Mucosa of descending colon (tissue), 3 donors: Measurements from ENCODE around the gene ZNF385A. TPM values are rescaled to one million over a fixed set of nuclear protein-coding genes. Genes with fewer than 3 reads are reported as not detected.

Experiments used
- ATAC-seq: fragments of 200-7000 bp; cut with Tn5 transposase; one replicate; pipeline ENCODE4 v1.9.1; 2020; ENCODE audit warnings: mild to moderate bottlenecking, moderate library complexity
- DNase-seq, 3 donors: peaks; one replicate each; pipeline ENCODE4 v3.0.0-alpha.2; 2020
- H3K36me3 ChIP-seq: fragments of 200-600 bp; one replicate; pipeline ENCODE4 v1.8.0; 2021; ENCODE audit warnings: low read depth, mild to moderate bottlenecking
- H3K4me1 ChIP-seq: fragments of 200-600 bp; one replicate; pipeline ENCODE4 v1.8.0; 2021; ENCODE audit warnings: low read depth, mild to moderate bottlenecking
- H3K4me3 ChIP-seq: fragments of 200-600 bp; one replicate; pipeline ENCODE4 v1.8.0; 2021; ENCODE audit warnings: mild to moderate bottlenecking
- H3K9me3 ChIP-seq: fragments of 200-600 bp; one replicate; pipeline ENCODE4 v1.8.0; 2021; ENCODE audit warnings: mild to moderate bottlenecking
- CTCF ChIP-seq: fragments of 200-600 bp; IDR thresholded peaks from one replicate; pipeline ENCODE4 v1.8.0; 2022; ENCODE audit warnings: antibody characterized with exemption, mild to moderate bottlenecking
- intact Hi-C, 2 donors: fragments of 100-400 bp; cut with DNase I in 1 of 2; cut with micrococcal nuclease in 1 of 2; formaldehyde crosslinking; loops; one replicate each; pipeline versions ENCODE4 v1.11.0 to v1.11.1; 2022; cut with DNase I, micrococcal nuclease
- total RNA-seq, 3 donors: library from RNA; stranded (reverse); fragmentation: NEBNext Ultra II Directional in 2 of 3; extraction: Animal tissue kit (Norgen Biotek cat#: 25700) in 2 of 3; gene quantifications; one replicate each; pipeline versions ENCODE4 v1.2.1 to v1.2.4, GENCODE V29; 2021 to 2023
- donor health status: DM: no; HTN: no; CAD: no; lungs with moderate emphysema.
- donor health status: DM: no; HTN: no; CAD: no.
- donor health status: DM: no; HTN: yes; CAD: no.

Gene ZNF385A
- total RNA-seq, 3 donors from 2014 or later = 3.5 to 15.0 (median 10.4) TPM

- no peak overlapping the region for H3K4me3 ChIP-seq
- no peaks in the 10 kb centered on the region for H3K36me3 ChIP-seq
- DNase-seq (no peak), ATAC-seq (no peak)
- no peak for TF ChIP-seq CTCF
- no peaks in the 10 kb centered on the region for H3K9me3 ChIP-seq
- intact Hi-C loops = no loop called here
- H3K4me1 ChIP-seq = peaks cover 6% of the 10 kb centered on the region
These were observed 5.7 kb upstream of the ZNF385A start for GRCh38 chr12:54390176-54390667.

DNA sequence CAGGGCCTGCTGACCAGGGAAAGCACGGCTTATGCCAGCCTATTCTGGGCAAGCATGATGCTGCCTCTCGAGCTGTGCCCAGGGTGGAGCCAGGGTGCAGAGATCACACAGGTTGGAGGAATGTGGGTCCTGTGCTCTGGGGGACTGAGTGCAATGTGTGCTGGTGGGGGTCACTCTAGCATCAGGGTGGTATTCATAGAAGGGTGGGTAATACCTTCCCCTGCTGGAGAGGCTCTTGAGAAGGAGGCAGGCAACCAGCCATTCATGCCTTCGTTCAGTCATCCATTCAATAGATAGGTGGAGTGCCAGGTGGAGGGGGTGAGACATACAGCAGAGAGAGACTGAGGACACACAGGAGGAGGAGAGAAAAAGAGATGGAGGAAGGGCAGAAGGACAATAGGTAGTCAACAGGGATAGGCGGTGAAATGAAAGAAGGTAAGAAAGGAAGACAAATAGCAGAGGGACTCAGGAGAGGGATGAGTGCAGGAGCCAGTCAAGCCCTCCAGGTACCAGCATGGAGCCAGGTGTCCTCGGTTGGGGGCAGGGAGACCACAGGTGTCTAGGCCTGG is 5.2 kb upstream of the ZNF385A start:
- ATAC-seq = no peak
- intact Hi-C loops = no loop called here
- Histone ChIP-seq H3K36me3 (no peaks in the 10 kb centered on the region), H3K4me1 (peaks cover 6% of the 10 kb centered on the region), H3K9me3 (no peaks in the 10 kb centered on the region), H3K4me3 (no peak overlapping the region)
- no peak for DNase-seq
- TF ChIP-seq CTCF = no peak

DNA sequence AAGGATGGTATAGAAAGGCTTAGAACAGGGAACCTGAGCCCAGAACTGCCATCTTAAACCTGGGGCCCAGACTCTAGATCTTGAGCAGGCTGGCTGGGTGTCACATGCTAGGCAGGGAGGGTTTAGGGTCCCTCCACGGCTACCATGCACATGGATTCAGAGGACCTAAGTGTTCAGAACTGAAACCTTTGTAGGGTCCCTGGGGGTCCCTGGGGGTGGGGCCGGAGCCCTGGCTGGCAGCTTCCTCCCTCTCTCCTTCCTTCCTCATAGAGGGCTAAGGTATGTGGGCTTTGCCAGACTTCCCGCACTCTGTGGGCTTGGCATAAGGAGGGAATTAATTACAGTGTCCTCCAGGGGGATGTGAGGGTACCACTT is 4.6 kb upstream of the ZNF385A start:
- Histone ChIP-seq H3K36me3 (no peaks in the 10 kb centered on the region), H3K9me3 (no peaks in the 10 kb centered on the region), H3K4me3 (no peak overlapping the region), H3K4me1 (peaks cover 6% of the 10 kb centered on the region)
- intact Hi-C loops = no loop called here
- DNase-seq = no peak
- ATAC-seq = no peak
- no peak for TF ChIP-seq CTCF

DNA sequence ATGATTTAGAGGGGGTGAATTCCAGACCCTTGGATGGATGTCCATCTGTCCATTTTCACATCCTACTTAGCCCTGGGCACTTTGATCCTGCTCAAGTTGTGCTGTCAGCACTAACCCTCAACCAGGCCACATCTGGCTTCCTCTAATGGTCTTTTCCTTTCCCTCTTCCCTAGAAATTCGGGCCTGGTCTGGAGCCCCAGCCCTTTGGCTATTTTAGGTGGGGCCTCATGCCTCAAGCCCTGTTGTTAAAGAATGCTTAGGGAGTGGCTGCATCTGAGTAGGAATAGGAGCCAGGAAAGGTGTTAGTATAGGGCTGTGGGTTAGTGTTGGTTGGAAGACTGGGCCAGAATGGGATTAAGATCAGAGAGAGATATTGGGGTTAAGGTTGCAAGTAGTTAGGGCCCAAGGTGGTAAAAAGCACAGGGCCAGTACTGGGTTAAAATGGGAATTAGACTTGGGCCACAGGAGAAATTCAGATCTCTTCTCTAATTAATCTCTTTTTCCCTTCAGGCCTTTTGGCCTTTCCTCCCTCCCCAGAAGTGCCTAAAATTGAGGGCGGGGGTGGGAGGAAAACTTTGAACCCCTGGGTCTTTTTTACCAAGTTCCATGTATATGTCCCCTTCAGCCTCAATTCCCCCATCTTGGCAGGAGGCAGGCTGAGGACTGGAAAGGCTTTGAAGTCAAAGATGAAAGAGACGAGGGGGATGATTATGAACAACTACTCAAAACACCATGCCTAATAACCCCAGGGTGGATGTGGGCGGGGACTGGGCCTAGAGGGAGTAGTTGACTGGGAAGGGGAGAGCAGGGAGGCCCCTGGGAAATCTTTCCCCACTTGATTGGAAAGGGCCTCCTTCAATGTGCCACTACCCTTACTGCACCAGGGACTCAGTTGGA is 4.0 kb upstream of the ZNF385A start:
- Histone ChIP-seq H3K9me3 (no peaks in the 10 kb centered on the region), H3K4me1 (peaks cover 6% of the 10 kb centered on the region), H3K4me3 (no peak overlapping the region), H3K36me3 (no peaks in the 10 kb centered on the region)
- DNase-seq = no peak
- no peak for ATAC-seq
- intact Hi-C loops = no loop called here
- no peak for TF ChIP-seq CTCF

GRCh38 chr12:54387114-54387467 is 2.6 kb upstream of the ZNF385A start:
- intact Hi-C loops = no loop called here
- no peak overlapping the region for H3K4me3 ChIP-seq
- DNase-seq (no peak), ATAC-seq (no peak)
- TF ChIP-seq CTCF = no peak
- H3K9me3 ChIP-seq = no peaks in the 10 kb centered on the region
- H3K4me1 ChIP-seq = peaks cover 6% of the 10 kb centered on the region
- H3K36me3 ChIP-seq = no peaks in the 10 kb centered on the region
